Urinary bladder (tissue), 4 donors: Measurements from ENCODE around the gene TLE2. TPM values are rescaled to one million over a fixed set of nuclear protein-coding genes. Genes with fewer than 3 reads are reported as not detected.
"Not testable (repeated sequence)": the region's sequence is repeated elsewhere in the genome, so short reads cannot be mapped to it uniquely, and the experiment has no call there.

Experiments used
- DNase-seq: peaks from one replicate; pipeline ENCODE4 v3.0.0-alpha.2; 2015; ENCODE audit errors: extremely low spot score
- H3K27ac ChIP-seq: one replicate; pipeline ENCODE4 v1.5.1; 2013; ENCODE audit warnings: low read depth, mild to moderate bottlenecking, moderate library complexity
- H3K36me3 ChIP-seq: one replicate; pipeline ENCODE4 v1.6.1; 2013; ENCODE audit warnings: mild to moderate bottlenecking, moderate library complexity; ENCODE audit not compliant: insufficient read depth
- H3K4me1 ChIP-seq: one replicate; pipeline ENCODE4 v1.6.1; 2013; ENCODE audit warnings: mild to moderate bottlenecking, moderate library complexity; ENCODE audit not compliant: insufficient read depth
- H3K4me3 ChIP-seq: one replicate; pipeline ENCODE4 v1.5.1; 2013; ENCODE audit warnings: low read depth, low read length
- WGBS: extraction: QIAGEN DNeasy Blood & Tissue Kit; methylation state at CpG from one replicate; pipeline ENCODE4 v1.1.7; 2013; 5-methylcytosine and 5-hydroxymethylcytosine counted together
- polyA plus RNA-seq: library from polyadenylated mRNA; stranded (reverse); fragments of 200-250 nt; gene quantifications from one replicate; pipeline ENCODE4 v1.2.3, GENCODE V29; 2013
- total RNA-seq: library from RNA; depleted of rRNA; stranded (reverse); fragments of >200 nt; gene quantifications from one replicate; pipeline ENCODE4 v1.2.3, GENCODE V29; 2014
- donor health status: healthy with polysubstance abuse.
- donor health status: healthy.

Gene TLE2
- total and polyA plus RNA-seq, 2 donors, result 14.1 to 69.9 TPM

DNA sequence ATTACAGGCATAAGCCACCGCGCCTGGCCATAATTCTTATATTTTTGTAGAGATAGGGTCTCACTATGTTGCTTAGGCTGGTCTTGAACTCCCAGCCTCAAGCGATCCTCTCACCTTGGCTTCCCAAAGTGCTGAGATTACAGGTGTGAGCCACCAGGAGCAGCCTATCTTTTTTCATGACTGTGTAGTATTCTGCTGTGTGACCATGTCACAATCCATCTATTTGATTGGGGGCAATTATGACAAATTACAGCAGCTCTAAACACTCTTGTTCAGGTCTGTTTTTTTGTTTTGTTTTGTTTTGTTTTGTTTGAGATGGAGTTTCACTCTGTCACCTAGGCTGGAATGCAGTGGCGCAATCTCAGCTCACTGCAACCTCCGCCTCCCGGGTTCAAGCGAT lies 20.9 kb upstream of the TLE2 start:
- not testable (repeated sequence) for H3K27ac ChIP-seq, H3K4me1 ChIP-seq, DNase-seq, H3K4me3 ChIP-seq, H3K36me3 ChIP-seq
- 99% methylated on average over 7 of the region's 7 CpGs for WGBS

DNA sequence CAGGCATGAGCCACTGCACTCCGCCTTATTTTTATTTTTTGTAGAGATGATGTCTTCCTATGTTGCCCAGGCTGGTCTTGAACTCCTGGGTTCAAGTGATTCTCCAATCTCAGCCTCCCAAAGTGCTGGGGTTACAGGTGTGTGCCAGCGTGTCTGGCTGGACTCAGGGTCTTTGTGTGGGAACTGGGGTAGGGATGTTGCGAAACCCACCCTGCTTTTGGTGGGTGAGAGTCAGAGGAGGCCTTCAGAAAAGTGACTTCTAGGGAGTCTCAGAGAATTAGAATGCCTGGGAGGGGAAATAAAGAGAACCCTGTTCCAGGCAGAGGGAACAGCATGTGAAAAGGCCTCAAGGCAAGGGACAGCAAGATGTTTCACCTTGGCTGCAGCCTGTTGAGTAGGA lies 20.0 kb upstream of the TLE2 start:
- DNase-seq, result no peak
- Histone ChIP-seq H3K36me3 (peaks cover 3% of the 10 kb centered on the region), H3K4me3 (no peak overlapping the region), H3K27ac (no peak overlapping the region), H3K4me1 (no peaks in the 10 kb centered on the region)
- 95% methylated on average over 3 of the region's 3 CpGs for WGBS

DNA sequence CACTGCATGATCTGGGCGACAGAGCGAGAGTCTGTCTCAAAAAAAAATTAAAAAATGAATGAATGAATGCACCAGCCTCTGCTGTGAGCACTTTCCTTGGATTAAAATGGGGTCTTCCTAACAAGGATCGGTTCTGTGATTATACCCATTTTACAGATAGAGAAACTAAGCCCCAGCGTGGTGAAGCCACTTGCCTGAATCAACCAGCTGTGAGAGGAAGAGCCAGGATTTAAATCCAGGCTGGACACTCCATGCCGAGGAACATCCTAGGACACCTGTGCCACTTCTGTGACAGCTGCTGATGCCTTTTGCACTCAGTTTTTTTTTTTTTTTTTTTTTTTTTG lies 19.1 kb upstream of the TLE2 start:
- WGBS, result 82% methylated on average over 5 of the region's 5 CpGs
- H3K36me3 ChIP-seq, result peaks cover 1% of the 10 kb centered on the region
- no peak overlapping the region for H3K27ac ChIP-seq
- no peaks in the 10 kb centered on the region for H3K4me1 ChIP-seq
- no peak for DNase-seq
- H3K4me3 ChIP-seq, result no peak overlapping the region

DNA sequence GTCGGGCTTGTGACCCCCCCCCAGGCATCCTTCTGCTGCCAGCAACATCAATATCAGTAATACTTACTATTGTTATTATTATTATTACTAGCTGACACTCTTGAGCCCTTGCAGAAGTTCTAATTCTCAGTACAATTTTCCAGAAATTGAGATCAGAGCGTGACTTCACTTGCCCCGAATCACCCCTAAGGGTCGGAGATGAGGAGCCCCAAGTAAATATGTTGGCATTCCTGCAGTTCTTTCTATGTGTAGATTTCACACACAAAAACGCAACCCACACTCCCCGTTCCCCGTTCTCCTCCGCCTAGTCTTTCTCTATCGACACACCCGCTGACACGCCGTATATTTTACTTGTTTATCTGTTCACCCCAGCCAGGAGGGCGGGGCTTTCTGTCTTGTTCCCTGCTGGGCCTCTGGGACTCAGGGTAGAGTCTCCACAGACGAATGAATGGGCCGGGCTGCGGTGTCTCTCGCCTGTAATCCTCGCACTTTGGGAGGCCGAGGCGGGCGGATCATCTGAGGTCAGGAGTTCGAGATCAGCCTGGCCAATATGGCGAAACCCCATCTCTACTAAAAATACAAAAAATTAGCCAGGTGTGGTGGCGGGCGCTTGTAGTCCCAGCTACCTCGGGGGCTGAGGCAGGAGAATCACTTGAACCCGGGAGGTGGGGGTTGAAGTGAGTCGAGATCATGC lies 18.6 kb upstream of the TLE2 start:
- 9% methylated on average over 28 of the region's 28 CpGs for WGBS
- peak overlapping the region; percentile 88 for H3K27ac ChIP-seq
- peak overlapping the region; percentile 52 for H3K4me3 ChIP-seq
- peak; percentile 89 for DNase-seq
- H3K4me1 ChIP-seq, result no peaks in the 10 kb centered on the region
- no peaks in the 10 kb centered on the region for H3K36me3 ChIP-seq

DNA sequence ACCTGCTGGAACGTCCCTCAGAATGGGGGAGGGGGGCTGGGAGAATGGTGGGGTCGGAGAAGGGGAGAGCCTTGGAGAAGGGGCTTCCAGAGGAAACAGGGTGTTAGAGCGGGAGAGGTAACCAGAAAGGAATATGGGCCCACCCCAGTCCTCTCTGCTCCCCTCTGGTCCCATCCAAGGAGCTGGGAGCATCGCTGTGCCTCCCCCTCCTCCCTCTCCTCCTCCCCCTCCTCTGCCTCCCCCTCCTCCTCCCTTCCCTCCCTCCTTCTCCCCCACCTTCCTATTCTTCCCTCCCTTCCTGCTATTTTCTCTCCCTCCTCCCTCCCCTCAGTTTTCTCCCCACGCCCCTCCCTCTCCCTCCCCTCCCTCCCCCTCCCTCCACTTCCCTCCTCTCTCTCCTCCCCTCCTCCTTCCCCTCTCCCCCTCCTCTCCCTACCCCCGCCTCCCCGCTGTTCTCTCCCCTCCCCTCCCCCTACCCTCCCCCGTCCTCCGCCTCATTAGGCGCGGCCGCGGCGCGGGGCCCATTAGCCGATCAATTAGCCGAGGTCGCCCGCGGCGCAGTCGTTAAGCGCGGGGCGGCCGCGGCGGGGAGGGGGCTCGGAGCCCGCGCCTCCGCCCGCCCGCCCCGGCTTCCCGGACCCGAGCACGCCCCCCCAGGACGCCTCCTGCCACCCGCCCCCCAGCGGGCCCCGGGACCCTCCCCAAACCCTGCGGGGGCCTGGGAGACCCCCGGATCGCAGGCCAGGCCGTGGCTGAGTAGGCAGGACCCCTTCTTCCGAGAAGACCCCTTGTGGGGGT lies 17.8 kb upstream of the TLE2 start:
- Histone ChIP-seq H3K36me3 (no peaks in the 10 kb centered on the region), H3K4me3 (peak overlapping the region; percentile 52), H3K27ac (peak overlapping the region; percentile 88), H3K4me1 (no peaks in the 10 kb centered on the region)
- 2% methylated on average over 47 of the region's 47 CpGs for WGBS
- no peak for DNase-seq

DNA sequence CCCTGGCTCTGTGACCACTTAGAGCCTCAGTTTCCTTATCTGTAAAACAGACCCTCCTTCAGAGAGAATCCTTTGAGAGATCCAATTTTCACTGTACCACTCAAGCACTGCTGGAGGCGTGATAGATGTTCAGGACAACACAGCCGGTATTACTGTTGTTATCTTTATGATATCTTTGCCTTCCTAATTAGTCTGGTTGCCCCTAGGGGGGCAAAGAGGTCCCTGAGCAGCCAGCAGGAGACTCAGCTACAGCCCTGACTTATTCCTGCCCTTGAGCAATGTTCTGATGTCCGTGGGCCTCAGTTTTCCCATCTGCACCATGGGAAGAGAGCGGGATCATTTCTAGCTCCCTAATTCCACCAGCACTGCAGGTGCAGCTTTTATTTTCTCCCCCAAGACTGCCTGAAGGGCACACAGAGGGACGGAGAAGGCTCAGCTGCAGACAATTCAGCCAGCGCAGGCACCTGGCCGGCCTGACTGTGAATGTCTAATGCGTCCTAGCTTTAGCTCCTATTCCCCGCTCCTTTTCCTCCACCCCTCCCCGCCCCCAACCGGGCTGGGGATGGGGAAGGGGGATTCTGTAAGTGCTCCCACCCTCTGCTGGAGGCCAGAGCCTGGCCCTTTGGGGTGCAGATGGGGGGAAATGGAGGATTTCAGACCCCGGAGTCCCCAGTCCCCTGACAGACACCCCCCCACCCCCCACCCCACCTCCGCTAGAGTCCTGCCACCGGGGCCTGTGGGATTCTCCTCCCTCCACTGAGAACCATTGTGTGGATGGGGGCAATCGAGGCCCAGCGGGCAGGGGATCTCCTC lies 17.0 kb upstream of the TLE2 start:
- Histone ChIP-seq H3K36me3 (no peaks in the 10 kb centered on the region), H3K4me3 (no peak overlapping the region), H3K27ac (no peak overlapping the region), H3K4me1 (no peaks in the 10 kb centered on the region)
- DNase-seq, result no peak
- 40% methylated on average over 16 of the region's 16 CpGs for WGBS

DNA sequence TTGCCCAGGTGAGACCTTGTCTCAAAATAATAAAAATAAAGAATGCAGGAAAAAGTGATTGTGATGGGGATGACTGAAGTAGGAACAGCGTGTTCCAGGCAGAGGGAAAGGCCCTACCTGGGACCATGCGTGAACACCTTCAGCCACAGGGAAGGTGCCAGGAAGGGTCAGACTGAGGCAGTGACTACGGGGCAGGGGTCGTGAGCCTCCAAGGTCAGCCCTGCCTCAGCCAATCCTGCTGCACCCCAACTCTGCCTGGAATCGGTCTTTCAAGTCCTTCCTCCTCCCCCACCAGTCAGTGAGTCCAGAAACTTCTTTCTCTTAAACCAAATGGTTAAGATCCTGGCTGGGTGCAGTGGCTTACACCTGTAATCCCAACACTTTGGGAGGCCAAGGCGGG lies 16.1 kb upstream of the TLE2 start:
- Histone ChIP-seq H3K4me3 (no peak overlapping the region), H3K27ac (no peak overlapping the region), H3K36me3 (no peaks in the 10 kb centered on the region), H3K4me1 (no peaks in the 10 kb centered on the region)
- 87% methylated on average over 6 of the region's 6 CpGs for WGBS
- no peak for DNase-seq

DNA sequence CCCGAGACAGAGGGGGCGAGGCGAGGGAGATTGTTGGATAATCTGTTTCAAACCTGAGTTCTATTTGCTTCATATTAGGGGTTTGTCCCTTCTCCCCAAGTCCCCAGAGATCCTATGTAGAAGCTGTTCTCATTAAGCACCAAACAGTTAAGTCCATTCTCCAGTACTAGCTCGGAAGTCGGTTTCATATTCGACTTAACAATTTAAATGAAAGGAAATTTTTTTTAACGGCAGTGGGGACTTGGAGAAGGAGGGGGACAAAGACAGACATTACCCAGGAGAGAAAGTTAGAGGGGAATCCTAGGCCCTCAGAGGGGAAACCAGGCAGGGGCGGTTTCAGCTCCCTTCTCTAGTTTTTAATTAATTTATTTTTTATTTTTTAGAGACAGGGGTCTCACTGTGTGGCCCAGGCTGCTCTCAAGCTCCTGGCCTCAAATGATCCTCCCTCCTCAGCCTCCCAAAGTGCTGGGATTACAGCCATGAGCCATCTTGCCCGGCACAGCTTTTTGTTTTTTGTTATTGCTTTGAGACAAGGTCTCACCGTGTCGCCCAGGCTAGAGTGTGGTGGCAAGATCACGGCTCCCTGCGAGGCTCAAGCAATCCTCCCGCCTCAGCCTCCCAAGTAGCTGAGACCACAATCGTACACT lies 13.7 kb upstream of the TLE2 start:
- H3K27ac ChIP-seq, result no peak overlapping the region
- H3K36me3 ChIP-seq, result no peaks in the 10 kb centered on the region
- H3K4me1 ChIP-seq, result no peaks in the 10 kb centered on the region
- whole genome bisulfite sequencing, result 45% methylated on average over 15 of the region's 15 CpGs
- no peak for DNase-seq
- H3K4me3 ChIP-seq, result no peak overlapping the region

DNA sequence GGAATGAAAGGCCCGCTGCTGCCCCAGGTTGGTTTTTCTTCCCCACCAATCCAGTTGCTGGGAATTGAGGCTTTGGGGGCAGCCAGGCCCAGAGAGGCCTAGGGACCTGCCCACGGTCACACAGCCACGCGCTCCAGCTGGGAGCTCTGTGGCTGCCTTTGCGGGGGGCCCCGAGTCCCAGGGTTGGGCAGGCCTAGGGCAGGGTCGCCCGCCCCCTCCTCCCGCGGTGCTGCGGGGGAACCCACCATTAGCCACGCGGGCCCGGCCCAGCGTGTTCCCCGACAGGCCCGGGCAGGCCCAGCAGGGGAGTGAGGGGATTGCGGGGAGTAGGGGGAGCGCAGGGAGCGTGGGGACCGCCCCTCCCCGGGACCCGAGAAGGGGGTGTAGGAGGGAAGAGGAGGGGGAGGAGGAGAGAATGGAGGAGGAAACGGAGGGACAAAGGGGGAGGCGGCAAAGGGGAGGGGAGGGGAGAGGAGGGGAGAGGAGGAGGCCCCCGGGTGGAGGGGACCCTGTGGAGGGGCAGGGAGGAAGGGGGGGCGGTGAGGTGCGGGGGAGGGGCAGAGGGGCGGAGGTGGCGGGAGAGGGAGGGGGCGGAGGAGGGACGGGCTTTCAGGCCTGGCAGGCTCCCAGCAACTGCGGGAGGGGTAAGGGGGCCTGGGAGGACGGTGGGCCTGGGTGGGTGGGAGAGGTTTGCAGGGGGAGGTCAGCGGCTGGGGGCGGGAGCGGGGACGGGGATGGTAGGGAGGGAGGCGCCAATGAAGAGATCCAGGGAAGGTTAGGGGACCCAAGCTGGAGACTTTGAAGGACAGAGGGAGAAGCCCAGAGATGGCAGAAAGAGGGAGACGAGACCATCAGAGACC lies 12.9 kb upstream of the TLE2 start:
- Histone ChIP-seq H3K27ac (no peak overlapping the region), H3K4me1 (no peaks in the 10 kb centered on the region), H3K4me3 (no peak overlapping the region), H3K36me3 (no peaks in the 10 kb centered on the region)
- no peak for DNase-seq
- WGBS, result 16% methylated on average over 38 of the region's 40 CpGs

DNA sequence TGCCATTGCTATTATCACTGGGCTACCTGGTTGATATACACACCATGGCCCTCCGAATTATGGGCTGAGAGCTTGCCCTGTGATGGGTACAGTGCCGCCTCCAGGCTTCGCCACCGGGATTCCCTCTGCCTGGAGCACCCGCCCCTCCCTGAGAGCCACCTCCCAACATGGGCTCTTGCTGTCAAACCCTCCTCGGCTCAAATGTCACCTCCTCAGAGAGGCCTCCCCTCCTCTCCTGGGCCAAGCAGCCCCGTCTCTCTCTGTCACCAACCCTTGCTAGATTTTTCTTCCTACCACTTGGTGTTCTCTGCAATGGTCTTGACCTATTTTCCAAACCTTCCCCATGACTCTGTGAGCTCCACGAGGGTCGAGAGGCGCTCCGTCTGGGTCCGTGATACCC lies 12.2 kb upstream of the TLE2 start:
- Histone ChIP-seq H3K36me3 (no peaks in the 10 kb centered on the region), H3K4me3 (no peak overlapping the region), H3K27ac (no peak overlapping the region), H3K4me1 (no peaks in the 10 kb centered on the region)
- DNase-seq, result no peak
- 83% methylated on average over 12 of the region's 12 CpGs for WGBS

DNA sequence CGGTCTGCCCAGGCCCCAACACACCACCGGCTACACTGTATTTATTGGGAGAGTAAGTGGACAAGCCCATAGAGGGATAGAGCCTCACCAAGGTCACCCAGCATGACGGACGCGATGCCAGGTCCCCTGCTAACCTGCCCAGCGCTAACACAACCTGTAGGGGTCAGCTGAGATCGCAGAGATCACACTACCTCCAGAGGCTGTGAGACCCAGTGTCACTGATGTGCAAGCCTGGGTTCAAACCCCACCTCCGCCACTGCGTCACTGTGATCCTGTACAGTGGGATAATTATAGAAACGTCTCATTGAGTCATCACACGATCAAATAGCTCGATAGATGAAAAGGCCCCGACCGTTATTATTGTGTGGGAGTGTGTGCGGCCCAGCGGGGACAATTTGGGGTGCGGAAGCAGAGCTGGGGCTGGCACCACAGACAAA lies 10.6 kb upstream of the TLE2 start:
- Histone ChIP-seq H3K27ac (no peak overlapping the region), H3K36me3 (no peaks in the 10 kb centered on the region), H3K4me3 (no peak overlapping the region), H3K4me1 (no peaks in the 10 kb centered on the region)
- no peak for DNase-seq
- 79% methylated on average over 17 of the region's 17 CpGs for WGBS

DNA sequence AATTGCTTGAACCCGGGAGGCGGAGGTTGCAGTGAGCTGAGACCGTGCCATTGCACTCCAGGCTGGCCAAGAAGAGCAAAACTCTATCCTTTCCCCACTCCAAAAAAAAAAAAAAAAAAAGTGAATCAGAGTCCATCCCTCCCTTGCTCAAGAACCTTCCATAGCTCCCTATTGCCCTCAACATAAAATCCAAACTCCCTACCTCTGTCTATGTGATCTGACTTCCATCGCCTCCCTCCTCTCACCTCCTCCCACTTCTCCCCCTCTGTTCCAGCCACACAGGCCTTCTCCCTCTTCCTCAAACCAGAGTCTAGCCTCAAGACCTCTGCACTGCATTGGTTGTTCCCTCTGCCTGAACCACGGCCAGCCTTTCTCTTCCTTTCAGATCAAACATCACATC lies 10.0 kb upstream of the TLE2 start:
- Histone ChIP-seq H3K36me3 (no peaks in the 10 kb centered on the region), H3K27ac (no peak overlapping the region), H3K4me3 (no peak overlapping the region), H3K4me1 (no peaks in the 10 kb centered on the region)
- no peak for DNase-seq
- 85% methylated on average over 5 of the region's 5 CpGs for WGBS

DNA sequence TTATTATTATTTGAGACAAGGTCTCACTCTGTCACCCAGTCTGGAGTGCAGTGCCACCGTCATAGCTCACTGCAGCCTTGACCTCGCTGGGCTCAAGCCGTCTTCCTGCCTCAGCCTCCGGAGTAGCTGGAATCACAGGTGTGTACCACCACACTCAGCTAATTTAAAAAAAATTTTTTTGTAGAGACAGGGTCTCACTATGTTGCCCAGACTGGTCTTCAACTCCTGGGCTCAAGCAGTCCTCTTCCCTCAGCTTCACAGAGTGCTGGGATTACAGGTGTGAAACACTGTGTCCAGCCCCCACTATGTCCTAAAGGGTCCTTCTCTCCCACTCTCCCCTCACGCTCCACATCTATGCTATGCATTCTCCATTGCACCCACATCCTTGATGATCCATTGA lies 9.1 kb upstream of the TLE2 start:
- Histone ChIP-seq H3K27ac (no peak overlapping the region), H3K4me1 (no peaks in the 10 kb centered on the region), H3K36me3 (no peaks in the 10 kb centered on the region), H3K4me3 (no peak overlapping the region)
- DNase-seq, result no peak
- 65% methylated on average over 5 of the region's 5 CpGs for WGBS
